ENCODE data around the gene SLC5A10.
A peak's percentile ranks its signal among the peaks of the same experiment; 100 is the strongest.
"Not testable (repeated sequence)": the region's sequence is repeated elsewhere in the genome, so short reads cannot be mapped to it uniquely, and the experiment has no call there.

The SLC5A10 gene

DNA sequence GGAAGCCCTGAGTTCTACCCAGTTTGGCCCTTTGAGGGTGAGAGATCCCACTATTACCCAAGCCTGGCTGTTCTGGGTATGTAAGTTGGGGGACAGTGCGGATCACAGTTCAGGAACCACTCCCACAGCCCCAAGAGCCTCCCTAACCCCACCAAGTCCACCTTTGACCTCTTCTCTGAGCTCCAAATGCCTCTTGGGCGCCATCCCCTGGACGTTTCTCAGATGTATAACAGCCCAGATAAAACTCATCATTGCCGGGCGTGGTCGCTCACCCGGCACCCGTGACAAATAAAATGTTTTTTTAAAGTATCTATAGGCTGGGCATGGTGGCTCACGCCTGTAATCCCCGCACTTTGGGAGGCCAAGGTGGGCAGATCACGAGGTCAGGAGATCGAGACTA, 103.5 kb downstream of the SLC5A10 start:
- not testable (repeated sequence) for DNase-seq

DNA sequence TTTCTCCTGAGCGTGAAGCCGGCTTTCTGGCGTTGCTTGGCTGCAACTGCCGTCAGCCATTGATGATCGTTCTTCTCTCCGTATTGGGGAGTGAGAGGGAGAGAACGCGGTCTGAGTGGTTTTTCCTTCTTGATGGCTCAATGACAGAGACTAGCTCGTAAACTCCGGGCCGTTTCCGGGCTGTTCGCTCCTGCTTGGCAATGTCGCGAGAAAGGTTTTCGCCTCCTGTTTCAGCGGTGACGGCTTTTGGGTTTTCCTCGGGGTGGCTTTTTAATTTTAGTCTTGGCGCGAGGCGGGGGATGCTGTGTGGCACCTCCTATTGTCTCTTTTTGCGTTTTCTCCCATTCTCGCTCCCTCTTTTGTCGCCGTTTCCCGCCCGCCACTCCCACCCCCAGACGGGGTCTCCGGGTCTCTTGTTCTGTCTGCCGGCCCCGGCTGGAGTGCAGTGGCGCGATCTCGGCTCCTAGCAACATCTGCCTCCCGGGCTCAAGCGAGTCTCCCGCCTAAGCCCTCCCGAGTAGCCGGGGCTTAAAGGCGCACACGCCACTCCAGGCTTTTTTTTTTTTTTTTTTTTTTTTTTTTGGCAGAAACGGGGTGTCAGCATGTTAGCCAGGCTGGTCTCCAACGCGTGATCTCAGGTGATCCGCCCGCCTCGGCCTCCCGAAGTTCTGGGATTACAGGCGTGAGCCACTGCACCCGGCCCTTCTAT, 110.2 kb downstream of the SLC5A10 start:
- not testable (repeated sequence) for DNase-seq

DNA sequence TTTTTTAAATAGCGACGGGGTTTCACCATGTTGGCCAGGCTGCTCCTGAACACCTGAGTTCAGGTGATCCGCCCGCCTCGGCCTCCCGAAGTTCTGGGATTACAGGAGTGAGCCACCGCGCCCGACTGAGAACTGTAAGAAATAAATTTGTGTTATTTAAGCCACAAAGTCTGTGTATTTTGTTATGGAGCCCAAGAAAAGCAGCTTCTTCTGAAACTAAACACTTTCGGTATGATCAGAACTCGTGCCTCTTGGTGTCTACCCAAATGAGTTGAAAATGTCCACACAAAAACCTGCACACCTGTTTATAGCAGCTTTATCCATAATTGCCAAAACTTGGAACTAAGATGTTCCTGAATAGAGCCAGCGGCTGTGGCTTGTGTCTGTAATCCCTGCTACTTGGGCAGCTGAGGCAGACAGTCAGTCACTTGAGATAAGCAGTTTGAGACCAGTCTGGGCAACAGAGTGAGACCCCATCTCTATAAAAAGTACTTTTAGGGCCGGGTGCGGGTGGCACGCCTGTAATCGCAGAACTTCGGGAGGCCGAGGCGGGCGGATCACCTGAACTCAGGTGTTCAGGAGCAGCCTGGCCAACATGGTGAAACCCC, 110.9 kb downstream of the SLC5A10 start:
- not testable (repeated sequence) for DNase-seq

DNA sequence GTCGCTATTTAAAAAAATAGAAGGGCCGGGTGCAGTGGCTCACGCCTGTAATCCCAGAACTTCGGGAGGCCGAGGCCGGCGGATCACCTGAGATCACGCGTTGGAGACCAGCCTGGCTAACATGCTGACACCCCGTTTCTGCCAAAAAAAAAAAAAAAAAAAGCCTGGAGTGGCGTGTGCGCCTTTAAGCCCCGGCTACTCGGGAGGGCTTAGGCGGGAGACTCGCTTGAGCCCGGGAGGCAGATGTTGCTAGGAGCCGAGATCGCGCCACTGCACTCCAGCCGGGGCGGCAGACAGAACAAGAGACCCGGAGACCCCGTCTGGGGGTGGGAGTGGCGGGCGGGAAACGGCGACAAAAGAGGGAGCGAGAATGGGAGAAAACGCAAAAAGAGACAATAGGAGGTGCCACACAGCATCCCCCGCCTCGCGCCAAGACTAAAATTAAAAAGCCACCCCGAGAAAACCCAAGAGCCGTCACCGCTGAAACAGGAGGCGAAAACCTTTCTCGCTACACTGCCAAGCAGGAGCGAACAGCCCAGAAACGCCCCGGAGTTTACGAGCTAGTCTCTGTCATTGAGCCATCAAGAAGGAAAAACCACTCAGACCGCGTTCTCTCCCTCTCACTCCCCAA, 111.5 kb downstream of the SLC5A10 start:
- DNase-seq: peak; percentile 98

DNA sequence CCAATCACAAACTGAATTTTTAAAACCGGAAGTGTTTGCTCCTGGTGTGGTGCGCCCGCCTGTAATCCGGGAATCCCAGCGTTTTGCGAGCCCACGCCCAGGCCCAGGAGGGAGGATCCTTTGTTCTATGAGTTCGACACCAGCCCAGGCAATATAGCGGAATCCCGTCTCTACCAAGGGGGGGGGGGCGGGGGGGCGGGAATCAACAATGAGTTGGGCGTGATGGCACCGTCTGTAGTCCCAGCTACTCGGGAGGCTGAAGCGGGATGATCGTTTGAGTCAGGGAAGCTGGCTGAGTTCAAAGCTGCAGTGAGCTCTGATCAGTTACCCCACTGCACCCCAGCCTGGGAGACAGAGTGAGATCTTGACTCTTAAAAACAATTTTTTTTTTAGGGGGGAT, 112.4 kb downstream of the SLC5A10 start:
- DNase-seq: not testable (repeated sequence)

DNA sequence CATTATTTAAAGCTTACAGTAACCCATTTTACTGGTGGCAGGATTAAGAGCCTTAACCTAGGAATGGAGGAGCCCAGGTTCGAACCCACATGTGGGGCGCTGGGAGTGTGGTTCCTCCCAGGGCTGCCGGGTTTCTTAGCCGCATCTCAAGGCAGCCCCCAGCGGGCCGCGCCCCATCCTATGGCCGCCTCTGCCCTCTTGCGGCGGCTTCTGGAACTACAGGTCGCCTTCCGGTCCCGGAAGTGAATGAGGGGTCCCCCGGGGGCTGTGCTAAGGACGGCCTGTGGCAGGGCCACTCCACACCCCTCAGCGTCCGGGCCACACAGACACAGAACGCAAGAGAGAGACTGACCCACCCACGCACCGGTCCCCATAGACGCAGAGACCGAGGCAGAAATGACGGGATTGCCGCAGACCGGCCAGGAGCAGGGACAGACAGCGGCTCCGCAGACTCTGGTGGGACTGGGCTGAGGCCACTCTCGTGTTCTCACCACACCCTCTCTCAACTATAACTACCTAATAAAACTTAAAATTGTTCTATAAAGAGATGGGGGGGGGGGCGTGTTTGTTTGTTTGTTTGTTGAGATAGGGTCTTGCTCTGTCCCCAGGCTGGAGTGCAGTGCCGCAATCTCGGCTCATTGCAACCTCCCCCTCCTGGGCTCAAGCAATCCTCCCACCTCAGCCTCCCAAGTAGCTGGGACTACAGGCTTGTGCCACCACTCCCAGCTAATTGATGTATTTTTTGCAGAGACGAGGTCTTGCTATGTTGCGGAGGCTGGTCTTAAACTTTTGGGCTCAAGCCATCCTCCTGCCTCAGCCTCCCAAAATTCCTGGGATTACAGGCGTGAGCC, 118.6 kb downstream of the SLC5A10 start:
- not testable (repeated sequence) for DNase-seq

Measured in stimulated activated CD4-positive, alpha-beta T cell treated with anti-CD3 and anti-CD28 coated beads, Interleukin-4, amount 100 ng/mL, for 24 hours (primary cell).